NAMALWA (cell line): Measurements from ENCODE around the gene APH1A.
"Not testable (repeated sequence)": the region's sequence is repeated elsewhere in the genome, so short reads cannot be mapped to it uniquely, and the experiment has no call there.

Source experiments
- DNase-seq: peaks from one replicate; pipeline ENCODE4 v3.0.0-alpha.2; 2015; ENCODE audit warnings: low spot score

APH1A gene

GRCh38 chr1:150233359-150234308 is 35.2 kb downstream of the APH1A start:
- peak; percentile 69 for DNase-seq

- DNase-seq, result not testable (repeated sequence)
These were observed 35.9 kb downstream of the APH1A start for GRCh38 chr1:150232921-150233320.

- not testable (repeated sequence) for DNase-seq
These were observed 40.6 kb downstream of the APH1A start for GRCh38 chr1:150228246-150228645.

- no peak for DNase-seq
These were observed 41.6 kb downstream of the APH1A start for GRCh38 chr1:150227228-150227627.

- DNase-seq, result no peak
These were observed 42.3 kb downstream of the APH1A start for GRCh38 chr1:150226486-150226885.

- DNase-seq, result no peak
These were observed 43.3 kb downstream of the APH1A start for GRCh38 chr1:150225546-150225945.

GRCh38 chr1:150224983-150225382 is 43.8 kb downstream of the APH1A start:
- no peak for DNase-seq

- DNase-seq, result peak; percentile 79
These were observed 47.3 kb downstream of the APH1A start for GRCh38 chr1:150221552-150221951.

GRCh38 chr1:150215855-150216254 is 53.0 kb downstream of the APH1A start:
- DNase-seq, result not testable (repeated sequence)
